HG02642 (cell line): ENCODE measurements around the gene PTGDR2.

Experiments used
- ATAC-seq: cut with Tn5 transposase; IDR thresholded peaks from one replicate; pipeline ENCODE4 v1.9.1; 2021; ENCODE audit warnings: mild to moderate bottlenecking; ENCODE audit not compliant: unreplicated experiment, poor library complexity

The PTGDR2 gene

DNA sequence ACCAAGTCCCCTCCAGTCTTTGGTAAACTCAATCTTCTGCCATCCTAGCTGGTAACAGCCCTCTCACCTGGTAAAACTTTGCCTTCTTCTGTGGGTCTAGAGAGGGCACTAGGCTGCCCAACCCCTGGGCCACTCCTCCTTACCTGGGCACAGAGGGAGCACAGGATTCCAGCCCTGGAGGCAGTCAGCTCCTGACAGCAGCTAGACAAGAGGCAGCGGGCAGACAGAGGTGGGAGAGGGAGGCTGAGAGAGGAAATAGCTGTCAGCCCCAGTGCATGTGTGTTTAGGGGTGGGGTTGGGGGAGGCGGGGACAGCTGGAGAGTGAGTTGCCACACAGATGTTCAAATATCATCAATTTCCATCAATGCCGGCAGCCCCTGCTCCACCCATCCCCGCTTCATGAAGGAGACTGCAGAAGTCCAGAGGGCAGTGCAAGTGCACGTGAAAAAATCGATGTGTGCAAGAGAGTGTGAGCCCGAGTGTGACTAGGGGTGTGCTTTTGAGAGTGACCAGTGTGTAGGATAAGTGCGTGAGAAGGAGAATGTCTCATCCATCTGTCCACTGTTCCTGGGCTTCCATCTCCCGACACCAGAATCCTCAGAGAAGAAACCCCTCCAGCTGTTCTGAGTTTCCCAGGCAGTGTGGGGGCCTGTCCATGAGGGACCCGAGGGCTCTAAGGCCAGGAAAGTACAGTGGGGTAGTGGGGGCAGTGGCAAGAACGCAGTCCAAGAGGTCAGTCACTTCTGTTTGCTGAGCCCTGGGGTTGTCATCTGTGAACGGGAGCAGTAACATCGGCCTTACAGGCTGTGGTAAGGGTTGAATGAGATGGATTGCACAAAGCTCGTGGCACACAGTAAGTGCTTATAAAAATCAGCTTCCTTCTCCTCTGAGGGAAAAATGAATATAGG is at the start of gene PTGDR2:
TSS of gene PTGDR2 (minus strand) at position 225 of the 908 bp plus-strand sequence. CDS start 2,228 bp downstream, outside the sequence.
- no peak for ATAC-seq

DNA sequence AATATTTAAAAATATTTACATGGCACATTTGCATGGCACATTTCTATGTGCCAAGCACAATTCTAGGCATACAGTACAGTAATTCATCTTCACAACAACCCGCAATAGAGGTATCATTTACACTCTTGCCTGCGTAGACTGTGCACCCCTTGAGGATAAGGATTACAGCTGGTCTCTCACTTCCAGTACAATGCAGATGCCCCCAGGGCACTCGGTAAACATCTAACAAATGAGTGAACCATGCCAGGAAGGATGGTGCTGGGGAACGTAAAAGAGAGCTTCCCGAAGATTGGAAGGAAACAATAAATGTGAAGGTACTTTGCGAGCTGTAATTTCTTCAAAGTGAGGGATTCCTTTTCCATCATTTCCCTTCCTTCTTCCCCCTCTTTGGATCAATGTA is 49.3 kb upstream of the PTGDR2 start:
- ATAC-seq = no peak

DNA sequence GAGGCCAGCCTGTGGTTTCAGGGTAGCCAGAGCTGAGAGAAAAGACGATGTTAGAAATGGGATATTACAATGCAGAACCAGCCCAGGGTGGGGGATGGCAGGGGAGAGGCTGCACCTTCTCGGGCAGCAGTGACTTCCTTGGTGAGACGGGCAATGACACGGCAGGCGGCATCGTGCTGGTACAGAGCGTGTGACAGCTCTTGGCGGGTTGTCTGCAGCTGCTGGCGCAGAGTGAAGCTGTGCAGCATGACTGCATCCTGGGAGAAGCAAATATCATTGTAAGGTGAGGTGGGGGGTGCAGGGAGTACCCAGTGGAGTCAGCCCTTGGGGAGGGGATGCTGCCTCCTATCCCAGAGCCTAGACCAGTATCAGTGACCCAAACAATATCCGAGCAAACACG is 46.9 kb upstream of the PTGDR2 start:
- ATAC-seq = no peak

DNA sequence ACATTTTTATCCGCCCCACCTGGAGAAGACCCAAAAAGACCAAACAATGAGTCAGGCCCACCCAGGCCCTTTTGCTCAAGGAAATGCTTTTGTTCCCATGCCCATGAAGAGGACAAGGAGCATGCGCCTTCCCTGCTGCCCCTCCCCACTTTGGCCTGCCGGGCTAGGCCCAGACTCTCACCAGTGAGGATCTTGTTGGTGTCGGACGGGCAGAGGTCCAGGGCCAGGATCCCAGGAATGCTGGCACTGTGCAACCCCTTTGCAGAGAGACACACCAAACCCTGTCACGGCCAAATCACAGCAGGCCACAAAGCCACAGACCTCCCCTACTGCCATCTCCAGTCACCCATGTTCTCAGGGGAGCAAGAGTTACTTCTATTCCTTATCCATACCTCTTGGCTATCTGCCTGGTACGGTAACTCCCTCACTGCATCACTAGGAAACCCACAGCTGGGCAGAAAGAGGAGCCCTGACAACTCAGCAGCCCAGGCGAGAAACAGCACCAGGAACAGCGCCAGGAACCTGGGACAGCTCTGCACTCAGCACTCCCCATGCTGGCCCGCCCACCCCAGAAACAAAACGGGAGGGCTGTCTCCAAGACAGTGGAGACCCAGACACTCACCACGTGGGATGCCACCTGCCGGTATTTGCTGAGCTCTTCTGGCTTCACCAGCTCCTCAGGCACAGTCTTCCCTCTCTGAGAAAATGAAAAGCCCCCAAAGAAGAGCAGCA is 45.1 kb upstream of the PTGDR2 start:
- no peak for ATAC-seq

DNA sequence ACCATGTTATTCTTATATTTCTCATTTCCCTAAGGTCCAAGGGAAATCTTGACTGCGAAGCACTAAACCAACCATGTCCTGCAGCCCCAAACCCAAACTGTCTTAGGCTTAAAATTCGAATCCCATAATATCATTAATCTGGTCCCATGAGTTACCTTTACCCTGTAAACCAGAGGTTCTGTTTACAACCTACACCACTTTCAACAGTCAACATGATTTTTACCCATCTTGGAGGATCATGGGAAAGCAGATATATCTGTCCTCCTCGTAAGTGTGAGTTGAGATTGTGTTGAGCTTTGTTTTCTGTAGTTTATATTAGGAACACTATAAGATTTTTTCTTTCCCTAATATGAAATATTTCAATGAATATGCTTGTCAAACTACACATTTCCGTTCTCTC is 44.2 kb upstream of the PTGDR2 start:
- no peak for ATAC-seq

DNA sequence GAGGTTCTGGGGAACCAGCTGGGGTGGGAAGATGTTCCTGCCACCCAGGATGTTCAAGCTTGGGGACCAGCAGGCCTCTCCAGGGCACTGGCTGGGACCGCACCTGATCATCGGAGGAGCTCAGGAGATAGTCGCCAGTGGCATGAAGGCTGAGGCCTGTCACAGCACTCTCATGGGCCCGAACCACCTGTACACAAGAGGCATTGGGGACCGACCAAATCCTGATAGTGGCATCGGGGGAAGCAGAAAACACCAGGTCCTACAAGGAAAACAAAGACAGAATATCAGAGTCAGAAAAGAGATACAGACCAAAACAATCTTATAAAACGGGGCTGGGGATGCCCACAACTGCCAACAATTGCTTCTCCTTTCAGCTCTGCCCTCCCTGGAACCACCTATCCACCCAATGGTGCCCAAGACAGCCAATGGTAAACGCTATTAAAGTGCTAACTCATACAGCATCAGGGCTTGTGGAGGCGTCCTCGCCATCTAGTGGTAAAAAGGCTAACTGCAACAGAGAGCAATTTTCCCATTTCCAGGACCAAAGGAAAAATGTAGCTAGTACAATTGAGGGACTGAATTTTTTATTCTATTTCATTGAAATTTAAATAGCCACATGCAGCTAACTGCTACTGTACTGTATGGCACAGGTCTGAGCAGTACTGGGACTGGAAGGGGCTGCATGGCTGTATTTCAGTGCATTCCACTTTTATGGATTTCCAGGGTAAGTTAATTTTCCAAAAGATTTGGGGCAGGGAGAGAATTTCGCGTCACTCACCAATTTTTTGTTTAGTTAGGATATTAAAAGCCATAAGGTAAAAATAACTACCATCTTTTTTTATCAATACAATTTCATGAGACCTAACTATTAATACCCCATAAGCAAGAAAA is 43.5 kb upstream of the PTGDR2 start:
- ATAC-seq = no peak

DNA sequence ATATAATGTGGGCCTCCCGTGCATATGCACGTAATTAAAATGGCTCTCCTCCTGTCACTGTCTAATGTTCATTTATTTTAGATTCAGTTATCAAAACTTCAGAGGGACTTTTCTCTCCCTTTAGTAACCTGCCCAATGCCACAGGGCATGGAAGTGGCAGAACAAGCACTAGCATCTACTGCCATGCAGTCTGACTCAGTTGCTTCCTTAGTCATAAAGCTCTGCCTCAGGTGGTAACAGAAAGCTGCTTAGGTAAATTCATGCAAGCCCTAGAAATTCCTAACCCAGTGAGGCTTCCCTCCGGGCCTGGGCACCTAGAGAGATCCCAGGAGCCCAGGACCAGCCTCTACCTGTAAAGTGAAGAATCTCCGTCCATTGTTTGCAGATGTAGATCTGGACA is 41.7 kb upstream of the PTGDR2 start:
- no peak for ATAC-seq

DNA sequence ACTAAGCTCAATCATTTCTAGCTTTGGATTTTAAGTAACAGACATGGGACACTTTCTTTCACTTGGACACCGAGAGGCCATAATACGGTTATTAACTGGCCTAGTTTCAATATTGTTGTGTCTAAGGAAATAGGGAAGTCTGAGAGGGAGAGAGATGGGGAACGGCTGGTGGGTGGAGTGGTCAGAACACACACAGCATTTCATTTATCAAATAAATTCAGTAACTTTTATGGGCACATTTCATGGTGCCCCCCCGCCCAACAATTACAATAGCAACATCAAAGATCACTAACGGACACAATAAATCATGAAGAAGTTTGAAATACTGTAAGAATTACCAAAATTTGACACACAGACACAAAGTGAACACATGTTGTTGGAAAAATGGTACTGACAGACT is 39.9 kb upstream of the PTGDR2 start:
- ATAC-seq = no peak

DNA sequence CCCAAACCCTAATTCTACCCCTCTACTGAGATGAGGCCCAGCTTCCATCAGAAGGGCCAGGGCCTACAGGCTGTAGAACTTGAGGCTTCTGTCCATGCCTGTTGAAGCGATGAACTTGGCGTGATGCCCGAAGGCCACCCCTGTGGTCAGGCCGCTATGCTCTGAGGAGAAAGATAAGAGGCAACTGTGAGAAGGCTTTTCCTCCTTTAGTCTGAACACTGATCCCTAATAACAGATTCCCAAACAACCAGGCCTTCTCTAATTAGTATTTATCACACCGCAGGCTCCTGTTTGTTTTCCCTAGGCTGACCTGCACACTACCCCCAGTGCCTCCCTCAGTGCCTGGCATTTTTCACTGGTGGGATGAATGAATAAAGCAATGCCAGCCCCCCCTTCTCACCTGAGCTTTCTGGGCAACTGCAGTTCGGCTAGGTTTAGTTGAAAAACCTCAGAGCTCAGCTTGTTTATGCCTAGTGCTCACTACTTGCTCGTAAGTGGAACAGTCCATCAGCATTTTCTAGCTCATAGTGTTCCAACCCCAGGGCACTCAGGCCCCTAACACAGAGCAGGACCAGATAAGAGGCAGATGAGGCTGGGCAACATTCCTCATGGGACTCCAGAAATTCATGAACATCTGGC is 35.5 kb upstream of the PTGDR2 start:
- no peak for ATAC-seq

DNA sequence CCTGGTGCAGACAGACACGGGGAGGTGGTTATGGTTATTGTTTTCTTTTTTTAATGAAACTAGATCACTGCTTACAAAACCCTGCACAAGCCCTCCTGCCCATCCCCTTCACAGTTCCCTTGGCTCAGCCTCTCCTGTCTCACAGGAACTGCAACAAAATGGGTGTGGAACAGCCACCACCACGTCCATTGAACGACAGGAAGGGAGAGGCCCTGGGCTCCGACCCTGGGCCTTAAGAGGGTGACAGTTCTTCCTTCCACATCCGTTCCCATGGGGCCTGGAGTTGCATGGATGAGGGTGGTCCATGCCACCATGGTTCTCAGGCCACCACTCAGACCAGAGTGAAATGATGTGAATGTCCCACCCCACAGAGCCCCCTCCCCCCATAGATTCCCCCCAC is 34.9 kb upstream of the PTGDR2 start:
- no peak for ATAC-seq

DNA sequence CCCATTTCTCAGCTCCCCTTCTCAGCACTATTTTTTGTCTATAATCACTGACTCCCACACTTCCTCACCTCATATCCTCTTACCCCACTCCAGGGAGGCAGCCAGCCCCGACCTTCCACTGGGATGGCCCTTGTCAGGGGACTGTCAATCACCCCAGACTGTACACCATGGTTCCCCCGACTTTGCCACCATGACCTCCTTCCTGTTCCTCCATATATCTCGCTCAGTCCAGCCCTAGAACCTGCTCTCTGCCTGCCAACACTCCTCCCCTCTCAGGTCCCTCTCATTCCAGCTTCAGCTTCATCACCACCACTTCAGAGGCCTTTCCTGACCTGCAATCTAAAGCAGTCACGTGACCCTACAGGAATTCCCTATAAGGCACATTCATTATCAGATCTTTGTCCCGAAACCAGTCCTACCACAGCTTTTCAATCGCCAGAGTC is 34.1 kb upstream of the PTGDR2 start:
- ATAC-seq = no peak

DNA sequence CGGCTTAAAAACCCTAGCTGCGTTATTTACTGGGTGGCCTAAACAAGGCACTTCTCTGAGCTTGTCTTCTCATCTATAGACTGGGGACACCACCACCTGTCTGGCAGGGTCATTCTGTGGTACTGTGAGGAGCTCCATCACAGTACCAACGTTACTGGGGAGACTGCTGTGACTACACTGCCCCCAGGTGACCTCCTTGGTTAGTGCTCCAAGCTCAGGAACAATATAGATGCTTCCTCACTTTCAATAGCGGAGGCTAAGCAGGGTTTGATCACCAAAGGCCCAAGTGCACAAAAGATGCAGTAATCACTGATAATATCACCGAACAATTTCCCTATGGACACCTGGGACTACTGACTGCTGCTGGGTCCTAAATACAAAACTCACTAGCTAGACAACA is 31.8 kb upstream of the PTGDR2 start:
- ATAC-seq = no peak

DNA sequence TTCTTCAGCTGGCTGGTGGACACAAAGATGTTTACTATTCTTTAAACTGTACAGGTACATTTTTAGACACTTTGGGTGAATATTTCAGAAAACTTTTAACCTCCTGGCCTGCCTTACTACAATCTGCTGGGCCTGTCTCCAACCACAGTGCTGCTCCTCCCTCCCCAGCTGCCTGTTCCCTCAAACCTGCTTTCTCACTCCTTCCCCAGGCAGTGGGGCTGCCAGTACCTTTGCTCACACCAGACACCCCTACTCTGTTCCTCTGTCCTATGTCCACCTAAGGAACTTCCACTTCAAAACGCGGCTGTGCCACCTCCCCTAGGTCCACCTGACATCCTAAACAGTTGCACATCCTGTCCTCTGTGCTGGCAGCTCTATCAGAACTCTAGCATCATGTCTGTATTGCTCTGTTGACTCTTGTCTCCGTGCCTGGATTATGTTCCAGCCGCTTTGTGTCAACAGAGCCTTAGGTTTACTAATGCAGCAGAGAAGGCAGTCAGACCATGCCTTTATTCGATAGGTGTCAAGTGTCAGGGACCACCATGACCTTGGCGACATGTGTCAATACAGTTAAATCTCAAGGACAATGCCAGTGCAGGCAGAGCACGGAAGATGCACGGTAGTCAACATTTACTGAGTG is 25.0 kb upstream of the PTGDR2 start:
- no peak for ATAC-seq

DNA sequence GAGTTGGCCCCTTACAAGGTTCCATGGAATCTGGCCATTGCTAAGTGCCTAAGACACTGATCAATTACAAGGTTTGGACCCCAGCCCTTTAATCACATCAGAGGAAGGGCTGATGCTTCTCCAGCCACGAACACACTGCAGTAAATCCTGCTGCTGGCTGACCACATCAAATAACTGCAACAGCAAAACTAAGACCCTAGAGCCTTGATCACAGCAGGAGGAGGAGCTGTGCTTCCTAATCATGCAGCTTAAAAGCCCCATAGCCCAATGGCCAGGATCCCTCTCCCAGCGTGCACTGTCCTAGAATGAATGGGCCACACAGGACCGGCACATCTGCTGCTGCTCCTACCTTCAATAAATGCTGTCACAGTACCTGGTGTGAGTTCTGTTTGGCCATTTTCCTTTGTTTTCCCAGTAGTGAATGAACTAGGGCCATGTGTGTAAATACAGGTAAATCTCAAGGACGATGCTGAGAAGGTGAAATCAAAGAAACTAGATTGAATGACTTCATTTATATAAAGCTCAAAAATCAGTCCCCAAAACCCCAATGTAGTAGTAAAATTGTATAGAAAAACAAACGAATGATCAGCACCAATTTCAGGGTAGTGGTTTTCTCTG is 24.3 kb upstream of the PTGDR2 start:
- ATAC-seq = no peak

DNA sequence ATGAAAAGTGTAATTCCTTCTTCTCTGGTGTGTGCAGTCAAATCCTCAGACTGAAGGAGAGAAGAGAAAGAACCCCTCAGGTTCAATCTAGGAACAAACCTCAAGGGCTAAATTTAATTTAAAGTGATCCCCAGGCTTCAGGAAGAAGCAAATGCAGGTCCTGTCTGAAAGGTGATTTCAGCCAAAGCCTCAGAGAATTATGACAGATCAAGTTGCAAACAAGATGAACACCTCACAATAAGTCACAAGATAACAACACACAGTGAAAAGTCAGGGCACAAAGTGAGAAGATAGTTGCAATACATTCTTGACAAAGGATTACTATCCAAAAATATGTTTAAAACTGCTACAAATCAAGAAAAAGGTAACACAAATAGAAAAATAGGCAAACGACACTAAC is 23.4 kb upstream of the PTGDR2 start:
- ATAC-seq = no peak

DNA sequence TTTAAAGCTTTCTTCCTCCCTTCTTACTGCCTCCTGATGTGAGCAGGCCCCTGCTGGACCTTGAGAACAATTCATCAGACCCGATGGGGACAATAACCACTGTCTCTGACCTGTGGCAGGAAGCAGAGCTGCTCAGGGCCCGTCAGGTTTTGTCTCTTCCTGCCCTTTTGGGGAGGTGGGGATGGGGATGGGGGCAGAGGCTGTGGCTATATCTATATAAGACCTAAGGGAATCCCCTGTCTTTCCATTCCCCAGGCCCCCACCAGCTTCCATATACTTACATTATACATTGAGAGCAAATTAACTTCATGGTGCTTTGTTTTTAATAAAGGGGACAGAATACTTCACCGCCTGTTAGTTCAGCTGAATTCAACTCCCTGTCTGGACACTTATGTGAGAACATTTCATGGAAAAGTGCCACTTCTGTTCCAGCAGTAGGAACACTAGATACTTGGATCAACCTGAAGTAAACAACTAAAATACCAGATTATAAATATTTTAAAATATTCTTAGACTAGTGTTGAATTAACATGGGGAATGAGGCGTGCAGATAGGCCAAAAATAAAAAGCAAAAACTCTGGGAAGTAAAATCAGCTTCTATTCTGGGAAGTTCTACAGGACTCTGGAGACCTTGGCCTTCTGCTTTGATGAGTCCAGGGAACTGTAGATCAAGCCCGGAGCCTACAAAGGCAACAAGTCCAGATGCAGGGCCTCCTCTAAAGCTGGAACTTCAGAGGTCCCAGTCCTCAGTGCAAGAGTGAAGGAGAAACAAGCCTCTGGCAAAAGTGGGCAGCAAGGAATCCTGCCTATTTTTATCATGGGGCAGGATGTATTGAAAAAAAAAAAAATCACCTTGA is 22.7 kb upstream of the PTGDR2 start:
- no peak for ATAC-seq

DNA sequence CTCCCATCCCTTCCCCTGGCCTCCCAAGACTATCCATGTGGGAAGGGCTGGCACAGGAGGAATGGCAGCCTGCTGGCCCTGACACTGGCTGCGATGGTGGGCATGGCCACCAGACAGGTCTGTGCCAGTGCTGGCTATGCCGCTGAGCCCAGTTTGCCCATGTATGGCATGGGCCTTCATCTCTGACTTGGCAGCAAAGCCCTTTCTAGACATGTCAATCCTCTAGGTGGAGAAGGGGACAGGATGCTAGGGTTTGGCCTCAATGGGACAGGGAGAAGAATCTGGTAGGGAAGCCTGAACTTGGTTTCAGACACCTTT is 20.4 kb upstream of the PTGDR2 start:
- no peak for ATAC-seq

DNA sequence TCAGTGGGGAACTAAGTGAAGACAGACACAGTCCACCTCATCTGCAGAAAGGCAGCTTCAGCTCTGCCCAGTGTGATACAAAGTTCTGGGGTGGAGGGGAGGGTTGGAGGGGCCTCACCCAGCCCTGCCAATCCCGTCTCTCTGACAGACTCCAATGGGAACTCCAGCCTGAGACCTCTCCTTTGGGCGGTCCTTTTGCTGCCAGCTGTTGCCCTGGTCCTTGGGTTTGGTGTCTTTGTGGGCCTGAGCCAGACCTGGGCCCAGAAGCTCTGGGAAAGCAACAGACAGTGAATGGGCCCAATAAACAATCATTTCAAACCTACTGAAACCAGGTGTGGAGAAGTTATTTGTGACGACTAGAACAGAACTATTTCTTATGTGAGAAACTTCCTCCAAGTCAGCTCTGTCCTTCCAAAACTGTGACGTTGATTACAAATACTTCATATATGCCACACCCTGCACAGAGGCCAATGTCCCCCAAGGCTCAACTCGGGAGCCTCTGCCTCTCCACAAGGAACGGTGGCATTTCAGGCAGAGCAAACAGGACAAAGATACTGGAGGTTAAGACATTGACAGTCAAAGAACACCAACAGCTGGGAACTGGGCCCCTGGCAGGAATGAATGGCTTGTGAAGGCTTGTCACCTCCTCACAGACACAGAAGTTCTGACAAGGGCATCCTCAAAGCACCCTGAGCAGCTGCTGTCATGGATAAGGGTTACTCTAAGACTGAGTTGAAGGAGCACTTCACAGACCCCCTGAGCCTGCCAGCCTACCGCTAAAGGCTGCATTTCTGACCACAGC is 19.8 kb upstream of the PTGDR2 start:
- ATAC-seq = no peak
